ENCODE results near the gene MED13L.

DNA sequence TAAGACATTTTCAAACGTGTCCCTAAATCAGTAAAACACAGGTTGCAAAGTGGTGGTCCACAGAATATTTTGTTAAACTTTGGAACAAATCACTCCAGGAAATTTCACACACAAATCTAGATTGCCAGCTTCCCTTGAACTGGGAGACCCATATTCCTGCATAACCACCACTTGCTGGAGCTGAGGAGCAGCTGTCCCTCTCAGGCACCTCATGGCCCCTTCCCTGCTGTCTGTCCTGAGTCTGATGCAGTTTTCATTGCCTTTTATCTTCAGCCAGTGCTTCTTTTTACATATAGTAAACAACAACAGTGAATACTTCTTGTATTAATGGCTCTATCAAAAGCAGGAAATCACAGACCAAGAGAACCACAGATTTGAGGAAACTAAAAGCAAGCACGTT lies 289.3 kb downstream of the MED13L start:
- TF ChIP-seq CTCF (IDR thresholded peaks at IDR 0.05) (no peak), NR3C1 (CRISPR knock-in tag; conservative IDR thresholded peaks at IDR 0.05; ENCODE audit: low read depth) (no peak), TP53 (CRISPR knock-in tag; IDR thresholded peaks at IDR 0.05) (no peak), ZNF219 (CRISPR knock-in tag; IDR thresholded peaks at IDR 0.05; ENCODE audit: borderline replicate concordance) (no peak), ZNF263 (CRISPR knock-in tag; IDR thresholded peaks at IDR 0.05; ENCODE audit: low read depth) (no peak), TEAD4 (CRISPR knock-in tag; IDR thresholded peaks at IDR 0.05) (no peak), ZNF396 (CRISPR knock-in tag; IDR thresholded peaks at IDR 0.05; ENCODE audit: borderline replicate concordance) (no peak)
- TF ChIP-seq, protein P1, sequence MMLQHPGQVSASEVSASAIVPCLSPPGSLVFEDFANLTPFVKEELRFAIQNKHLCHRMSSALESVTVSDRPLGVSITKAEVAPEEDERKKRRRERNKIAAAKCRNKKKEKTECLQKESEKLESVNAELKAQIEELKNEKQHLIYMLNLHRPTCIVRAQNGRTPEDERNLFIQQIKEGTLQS (CRISPR knock-in tag; conservative IDR thresholded peaks at IDR 0.05): no peak

All from WTC11 (cell line).